Progenitor cell of endocrine pancreas (in vitro differentiated cells): ENCODE results near the gene SLC2A13. TPM values are rescaled to one million over a fixed set of nuclear protein-coding genes. Genes with fewer than 3 reads are reported as not detected.

Experiments used
- DNase-seq: peaks from one replicate; pipeline ENCODE4 v3.0.0; 2021; ENCODE audit warnings: low spot score; ENCODE audit not compliant: unreplicated experiment
- H3K27ac Mint-ChIP-seq: 2 replicates; pipeline ENCODE4 v1.8.0; 2021; ENCODE audit warnings: mild to moderate bottlenecking, moderate library complexity, mixed read lengths
- H3K27me3 Mint-ChIP-seq: 2 replicates; pipeline ENCODE4 v1.8.0; 2021; ENCODE audit warnings: mixed read lengths
- H3K36me3 Mint-ChIP-seq: 2 replicates; pipeline ENCODE4 v1.8.0; 2022; ENCODE audit warnings: mixed read lengths; ENCODE audit not compliant: insufficient read depth
- H3K4me1 Mint-ChIP-seq: 2 replicates; pipeline ENCODE4 v1.8.0; 2021; ENCODE audit warnings: low read depth, mixed read lengths
- H3K4me3 Mint-ChIP-seq: 2 replicates; pipeline ENCODE4 v1.8.0; 2021; ENCODE audit warnings: low read depth, mild to moderate bottlenecking, moderate library complexity, mixed read lengths
- H3K9me3 Mint-ChIP-seq: 2 replicates; pipeline ENCODE4 v1.8.0; 2021; ENCODE audit warnings: low read depth, mixed read lengths
- total RNA-seq: library from RNA; stranded (reverse); gene quantifications from 2 replicates; pipeline ENCODE4 v1.2.1, GENCODE V29; 2021
- TF ChIP-seq, protein P1 (sequence below): fragments of 200-600 bp; sonication (generic); IDR thresholded peaks from one replicate; pipeline ENCODE4 v1.5.0; 2021; ENCODE audit warnings: antibody characterized with exemption, mild to moderate bottlenecking; ENCODE audit not compliant: unreplicated experiment

SLC2A13 gene
- total RNA-seq, 1 donor from 2014 or later = 7.4 TPM

DNA sequence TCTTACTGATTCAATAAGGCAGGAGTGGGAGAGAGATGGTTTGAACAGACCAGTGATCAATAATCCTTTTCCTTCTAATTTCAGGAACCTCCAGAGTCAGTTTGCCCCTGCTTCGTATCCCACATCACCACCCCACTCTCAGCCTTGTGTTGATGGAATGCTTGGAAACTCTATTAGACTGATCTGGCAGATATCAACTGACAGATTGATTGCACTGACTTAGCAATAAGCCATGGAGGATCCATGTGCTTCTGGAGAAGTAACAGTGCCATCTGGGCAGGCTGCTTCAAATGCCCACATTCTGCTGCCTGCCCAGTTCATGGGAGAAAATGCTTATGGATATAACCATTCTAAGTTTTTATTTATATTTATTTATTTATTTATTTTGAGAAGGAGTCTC is 218.0 kb downstream of the SLC2A13 start:
- Mint-ChIP-seq H3K9me3 (no peaks in the 10 kb centered on the region), H3K4me1 (peaks cover 13% of the 10 kb centered on the region), H3K36me3 (no peaks in the 10 kb centered on the region), H3K27me3 (no peaks in the 10 kb centered on the region), H3K4me3 (no peak overlapping the region), H3K27ac (no peak overlapping the region)
- DNase-seq = no peak
- TF ChIP-seq, protein P1, sequence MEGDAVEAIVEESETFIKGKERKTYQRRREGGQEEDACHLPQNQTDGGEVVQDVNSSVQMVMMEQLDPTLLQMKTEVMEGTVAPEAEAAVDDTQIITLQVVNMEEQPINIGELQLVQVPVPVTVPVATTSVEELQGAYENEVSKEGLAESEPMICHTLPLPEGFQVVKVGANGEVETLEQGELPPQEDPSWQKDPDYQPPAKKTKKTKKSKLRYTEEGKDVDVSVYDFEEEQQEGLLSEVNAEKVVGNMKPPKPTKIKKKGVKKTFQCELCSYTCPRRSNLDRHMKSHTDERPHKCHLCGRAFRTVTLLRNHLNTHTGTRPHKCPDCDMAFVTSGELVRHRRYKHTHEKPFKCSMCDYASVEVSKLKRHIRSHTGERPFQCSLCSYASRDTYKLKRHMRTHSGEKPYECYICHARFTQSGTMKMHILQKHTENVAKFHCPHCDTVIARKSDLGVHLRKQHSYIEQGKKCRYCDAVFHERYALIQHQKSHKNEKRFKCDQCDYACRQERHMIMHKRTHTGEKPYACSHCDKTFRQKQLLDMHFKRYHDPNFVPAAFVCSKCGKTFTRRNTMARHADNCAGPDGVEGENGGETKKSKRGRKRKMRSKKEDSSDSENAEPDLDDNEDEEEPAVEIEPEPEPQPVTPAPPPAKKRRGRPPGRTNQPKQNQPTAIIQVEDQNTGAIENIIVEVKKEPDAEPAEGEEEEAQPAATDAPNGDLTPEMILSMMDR = no peak

DNA sequence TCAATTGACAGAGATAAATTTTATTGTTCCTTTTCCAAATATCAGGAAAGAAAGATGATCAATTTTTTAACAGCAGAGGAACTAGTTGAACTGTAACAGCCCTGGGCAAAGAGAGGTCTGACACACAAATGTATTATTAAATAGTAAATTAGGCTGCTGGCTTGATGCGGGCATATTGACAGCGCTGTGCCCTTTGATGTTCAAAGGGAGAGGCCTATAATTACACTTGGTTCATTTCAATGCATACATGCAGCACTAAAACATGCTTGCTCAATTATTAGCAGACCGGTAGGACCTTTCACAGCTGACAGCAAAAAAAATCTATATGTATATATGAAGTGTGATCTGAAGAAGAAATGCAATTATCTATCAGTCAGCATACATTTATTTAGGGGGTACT is 219.8 kb downstream of the SLC2A13 start:
- no peak overlapping the region for H3K4me3 Mint-ChIP-seq
- H3K27ac Mint-ChIP-seq = no peak overlapping the region
- TF ChIP-seq, protein P1 = no peak
- no peaks in the 10 kb centered on the region for H3K27me3 Mint-ChIP-seq
- peaks cover 4% of the 10 kb centered on the region for H3K4me1 Mint-ChIP-seq
- H3K9me3 Mint-ChIP-seq = peaks cover 6% of the 10 kb centered on the region
- H3K36me3 Mint-ChIP-seq = no peaks in the 10 kb centered on the region
- no peak for DNase-seq

DNA sequence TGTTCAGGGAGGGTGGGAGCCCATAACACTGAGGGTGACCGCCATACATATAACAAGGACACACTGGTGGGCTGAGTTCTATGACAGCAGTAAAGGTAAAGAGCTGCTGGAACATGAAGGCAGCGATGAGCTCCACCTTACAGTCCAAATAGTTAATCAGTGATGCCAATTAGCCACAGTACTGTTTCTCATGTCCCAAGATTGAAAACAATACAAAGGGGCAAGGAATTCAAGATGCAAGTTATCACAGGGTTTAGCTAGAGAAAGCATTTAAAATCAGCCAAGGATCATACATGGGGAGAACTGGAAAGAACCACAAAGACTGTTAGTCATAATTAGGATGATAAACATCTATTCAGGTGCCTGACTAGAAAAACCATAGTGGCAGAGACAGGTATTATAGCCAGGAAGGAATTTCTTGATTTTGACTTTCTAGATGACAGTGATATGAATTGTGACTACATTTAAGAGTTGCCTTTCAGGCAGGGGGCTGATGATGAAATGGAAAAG is 221.2 kb downstream of the SLC2A13 start:
- DNase-seq = no peak
- H3K4me3 Mint-ChIP-seq = no peak overlapping the region
- peak overlapping the region; percentile 3 for H3K27ac Mint-ChIP-seq
- H3K9me3 Mint-ChIP-seq = peaks cover 14% of the 10 kb centered on the region
- H3K36me3 Mint-ChIP-seq = peaks cover 5% of the 10 kb centered on the region
- H3K4me1 Mint-ChIP-seq = peaks cover 3% of the 10 kb centered on the region
- TF ChIP-seq, protein P1 = no peak
- no peaks in the 10 kb centered on the region for H3K27me3 Mint-ChIP-seq

DNA sequence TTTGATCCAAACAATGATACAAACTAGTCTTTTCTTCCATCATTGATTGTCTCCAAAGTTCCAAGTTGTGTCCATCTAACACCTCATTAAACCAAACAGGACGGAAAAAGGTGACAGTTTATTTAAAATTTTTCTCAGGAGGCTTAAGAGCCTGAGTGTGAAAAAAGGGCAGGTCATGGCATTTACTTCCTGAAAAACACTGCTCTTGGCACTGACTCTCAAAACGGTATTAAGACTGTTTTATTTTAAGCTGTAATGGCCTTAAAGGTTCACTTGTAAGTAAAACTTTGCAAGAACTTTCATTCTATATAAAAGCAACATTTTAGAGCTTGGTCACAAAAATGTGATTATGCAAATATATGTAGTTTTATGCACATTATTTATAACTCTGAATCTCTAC is 222.5 kb downstream of the SLC2A13 start:
- Mint-ChIP-seq H3K27ac (no peak overlapping the region), H3K9me3 (peaks cover 21% of the 10 kb centered on the region), H3K27me3 (no peaks in the 10 kb centered on the region), H3K36me3 (peaks cover 12% of the 10 kb centered on the region), H3K4me1 (peaks cover 3% of the 10 kb centered on the region), H3K4me3 (no peak overlapping the region)
- TF ChIP-seq, protein P1 = no peak
- no peak for DNase-seq

DNA sequence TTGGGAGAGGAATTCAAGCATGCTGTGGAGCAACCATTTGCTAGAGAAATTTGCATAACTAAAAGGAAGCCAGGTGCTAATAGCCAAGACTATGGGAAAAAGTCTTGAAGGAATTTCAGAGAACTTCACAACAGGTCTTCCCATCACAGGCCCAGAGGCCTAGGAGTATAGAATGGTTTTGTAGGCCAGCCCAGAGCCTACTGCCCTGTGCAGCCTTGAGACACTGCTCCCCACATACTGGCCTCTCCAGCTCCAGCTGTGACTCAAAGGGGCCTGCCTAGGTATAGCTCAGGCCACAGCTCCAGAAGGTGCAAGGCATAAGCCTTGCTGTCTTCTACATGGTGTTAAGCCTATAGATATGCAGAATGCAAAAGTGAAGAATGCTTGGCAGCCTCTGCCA is 227.1 kb downstream of the SLC2A13 start:
- Mint-ChIP-seq H3K9me3 (peaks cover 29% of the 10 kb centered on the region), H3K27me3 (no peaks in the 10 kb centered on the region), H3K36me3 (peaks cover 17% of the 10 kb centered on the region), H3K4me3 (no peak overlapping the region), H3K4me1 (peaks cover 6% of the 10 kb centered on the region), H3K27ac (no peak overlapping the region)
- TF ChIP-seq, protein P1 = no peak
- DNase-seq = no peak
